ENCODE measurements around the gene ZNF311. TPM values are rescaled to one million over a fixed set of nuclear protein-coding genes. Genes with fewer than 3 reads are reported as not detected.

ZNF311 gene
- total and polyA plus RNA-seq, 9 of the 15 experiments (the other 6 are each of a cell fraction or from before 2014, with no cell fraction given) = 5.1 to 10.0 (median 7.5) TPM

- H2AFZ ChIP-seq (ENCODE audit: low read depth, low read length) = no peak overlapping the region
- DNase-seq (ENCODE audit: extremely low read depth in 1 of 4, low spot score in 3 of 4) (no peak), ATAC-seq (no peak), FAIRE-seq (no peak)
- no peaks in the 10 kb centered on the region for H3K79me2 ChIP-seq (ENCODE audit: control insufficient read depth, insufficient read depth, low read length)
- no peak overlapping the region for H3K4me3 ChIP-seq
- peaks cover 30% of the 10 kb centered on the region for H3K36me3 ChIP-seq (ENCODE audit: control insufficient read depth, insufficient read depth, low read length)
- CTCF ChIA-PET (ENCODE audit: low intra/inter-chr PET ratio) = no interaction called here
- H3K9me1 ChIP-seq (ENCODE audit: control insufficient read depth, insufficient read depth, low read length) = no peaks in the 10 kb centered on the region
- no TSS peak for BruUV-seq (replicated peaks)
- no peak overlapping the region for H3K27ac ChIP-seq (ENCODE audit: extremely low read depth, low read depth, low read length)
- no peak overlapping the region for H3K9ac ChIP-seq (ENCODE audit: insufficient read depth in 1 of 2, low read depth in 2 of 2, low read length in 2 of 2)
- peaks cover 6 to 25% of the 10 kb centered on the region in 2 experiments; a peak in 3 of 5 replicates for H3K4me1 ChIP-seq (replicated peaks in 1 of 2; ENCODE audit: control insufficient read depth in 2 of 2, insufficient read depth in 2 of 2, low read length in 2 of 2)
- H3K9me3 ChIP-seq (replicated peaks; ENCODE audit: control insufficient read depth, insufficient read depth, low read depth, low read length) = peaks cover 22% of the 10 kb centered on the region
- H3K4me2 ChIP-seq (ENCODE audit: insufficient read depth, low read length) = no peak overlapping the region
- POLR2A ChIA-PET = interaction anchor here (1.1 to 2.3 kb wide), 3 partner anchors 10 to 129 kb away, joined by 3 to 7 read pairs (median 3); partner anchors contain the start of gene ZNF311
- WGBS (ENCODE audit: insufficient coverage, low coverage, missing lambda C conversion rate) = 93% methylated on average over 8 of the region's 8 CpGs
- no peaks in the 10 kb centered on the region for H3K27me3 ChIP-seq (ENCODE audit: control insufficient read depth in 2 of 2, insufficient read depth in 2 of 2, low read length in 2 of 2)
- intact Hi-C loops (cut with micrococcal nuclease) (no loop called here), in situ Hi-C loops (cut with MboI) (no loop called here)
- no peaks in the 10 kb centered on the region for H4K20me1 ChIP-seq (replicated peaks; ENCODE audit: control insufficient read depth, insufficient read depth, low read length)
- TF ChIP-seq PHF8 (IDR thresholded peaks at IDR 0.05; ENCODE audit: borderline replicate concordance, low read length) (no peak), NKRF (IDR thresholded peaks at IDR 0.05; ENCODE audit: borderline replicate concordance) (no peak), ZNF75A (CRISPR knock-in tag; IDR thresholded peaks at IDR 0.05) (peak; percentile 98), ZNF280A (IDR thresholded peaks at IDR 0.05; ENCODE audit: low read depth, partially characterized antibody) (peak; percentile 75), CBFA2T2 (conservative IDR thresholded peaks at IDR 0.05) (no peak), SIN3A (IDR thresholded peaks at IDR 0.05; ENCODE audit: borderline replicate concordance in 2 of 2, control insufficient read depth in 1 of 2, low read depth in 2 of 2, low read length in 2 of 2) (no peak), MEF2D (tag; conservative IDR thresholded peaks at IDR 0.05; ENCODE audit: low read depth) (no peak), JUN (IDR thresholded peaks at IDR 0.05; ENCODE audit: borderline replicate concordance, low read depth, low read length) (peak; percentile 39; the same call in 1 of the 2 replicates), JUN (CRISPR knock-in tag; IDR thresholded peaks at IDR 0.05; ENCODE audit: borderline replicate concordance) (no peak), XRCC3 (IDR thresholded peaks at IDR 0.05) (0 out of 2 replicates have a peak, but pooled peaks have one; percentile 79), TEAD4 (IDR thresholded peaks at IDR 0.05; ENCODE audit: low read length) (peak; percentile 28; the same call in 1 of the 2 replicates), TEAD4 (CRISPR knock-in tag; IDR thresholded peaks at IDR 0.05; ENCODE audit: borderline replicate concordance) (no peak), ZNF785 (CRISPR knock-in tag; IDR thresholded peaks at IDR 0.05) (no peak), SOX6 (IDR thresholded peaks at IDR 0.05) (peak; percentile 59; the same call in 1 of the 2 replicates), LEF1 (IDR thresholded peaks at IDR 0.05) (no peak), ZEB2 (IDR thresholded peaks at IDR 0.05) (peak; percentile 42; the same call in 1 of the 2 replicates), HIVEP1 (CRISPR knock-in tag; IDR thresholded peaks at IDR 0.05) (no peak), CBX5 (IDR thresholded peaks at IDR 0.05; ENCODE audit: borderline replicate concordance, low read depth) (0 out of 2 replicates have a peak, but pooled peaks have one; percentile 24), TFAP4 (CRISPR knock-in tag; IDR thresholded peaks at IDR 0.05; ENCODE audit: borderline replicate concordance) (no peak), TRIM28 (IDR thresholded peaks at IDR 0.05) (peak; percentile 93), TRIM24 (IDR thresholded peaks at IDR 0.05) (peak in 1 of 2 experiments; percentile 53; a peak in 1 of 4 replicates)
These were observed 9.9 kb downstream of the ZNF311 start for GRCh38 chr6:28995093-28995650.
